HG03060 (cell line): ENCODE measurements around the gene GTSE1.

Experiments used
- ATAC-seq: cut with Tn5 transposase; IDR thresholded peaks from one replicate; pipeline ENCODE4 v1.9.1; 2021; ENCODE audit warnings: low read depth, moderate number of reproducible peaks; ENCODE audit not compliant: unreplicated experiment

Gene GTSE1

DNA sequence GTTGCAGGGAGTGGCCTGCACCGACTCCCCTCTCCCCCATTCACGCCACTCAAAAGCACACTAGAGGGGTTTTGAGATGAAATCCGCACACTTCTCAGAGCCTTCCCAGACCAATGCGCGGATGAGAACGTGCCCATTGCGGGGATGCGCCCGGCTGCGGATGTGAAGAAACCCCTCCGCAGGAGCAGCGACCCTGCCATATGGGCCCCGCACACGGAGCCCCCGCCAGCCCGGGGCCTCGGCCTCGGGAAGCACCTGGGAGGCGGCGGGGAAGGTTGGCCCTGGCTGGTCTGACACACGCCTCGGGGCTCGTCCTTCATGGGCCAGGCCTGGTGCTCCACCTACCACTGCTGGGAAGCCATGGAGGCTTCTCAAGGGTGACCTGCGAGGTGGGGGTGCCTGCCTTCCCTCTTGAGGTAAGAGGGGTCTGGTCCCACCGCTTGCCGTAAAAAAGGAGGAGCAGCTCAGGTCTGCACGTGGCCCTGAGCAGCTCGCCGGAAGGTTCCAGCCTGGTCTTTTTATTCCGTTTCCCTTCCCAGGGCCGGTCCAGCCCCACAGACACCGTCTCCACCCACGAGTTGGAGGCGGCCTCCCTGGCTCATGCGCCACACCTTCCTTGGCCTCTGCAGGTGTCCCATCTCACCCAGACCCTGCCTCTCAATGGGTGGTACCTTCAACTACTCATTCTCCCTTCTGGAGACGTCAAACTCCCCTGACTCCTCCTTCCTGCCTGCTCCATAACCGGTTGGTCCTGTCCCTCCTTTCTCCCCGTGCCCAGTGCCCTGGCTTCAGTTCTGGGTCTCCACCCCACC lies 78.2 kb downstream of the GTSE1 start:
- no peak for ATAC-seq

DNA sequence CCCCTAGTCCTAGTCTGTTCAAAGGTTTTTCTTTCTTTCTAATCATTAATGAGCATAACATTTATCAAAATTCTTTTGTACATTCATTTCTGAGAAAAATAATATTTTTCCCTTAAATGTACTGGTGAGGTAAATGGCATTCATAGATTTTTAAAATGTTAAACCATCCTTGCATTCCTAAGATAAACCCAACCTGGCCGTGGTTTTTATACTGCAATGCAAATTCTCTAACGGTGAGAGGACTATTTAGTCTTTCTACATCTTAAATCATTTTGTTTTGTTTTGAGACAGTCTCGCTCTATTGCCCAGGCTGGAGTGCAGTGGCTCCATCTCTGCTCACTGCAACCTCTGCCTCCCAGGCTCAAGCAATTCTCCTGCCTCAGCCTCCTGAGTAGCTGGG lies 79.4 kb downstream of the GTSE1 start:
- ATAC-seq = no peak

- ATAC-seq = no peak
These were observed 80.3 kb downstream of the GTSE1 start for GRCh38 chr22:46376908-46377524.

- ATAC-seq = no peak
These were observed 81.1 kb downstream of the GTSE1 start for GRCh38 chr22:46377525-46378425.

- no peak for ATAC-seq
These were observed 81.9 kb downstream of the GTSE1 start for GRCh38 chr22:46378426-46379065.

DNA sequence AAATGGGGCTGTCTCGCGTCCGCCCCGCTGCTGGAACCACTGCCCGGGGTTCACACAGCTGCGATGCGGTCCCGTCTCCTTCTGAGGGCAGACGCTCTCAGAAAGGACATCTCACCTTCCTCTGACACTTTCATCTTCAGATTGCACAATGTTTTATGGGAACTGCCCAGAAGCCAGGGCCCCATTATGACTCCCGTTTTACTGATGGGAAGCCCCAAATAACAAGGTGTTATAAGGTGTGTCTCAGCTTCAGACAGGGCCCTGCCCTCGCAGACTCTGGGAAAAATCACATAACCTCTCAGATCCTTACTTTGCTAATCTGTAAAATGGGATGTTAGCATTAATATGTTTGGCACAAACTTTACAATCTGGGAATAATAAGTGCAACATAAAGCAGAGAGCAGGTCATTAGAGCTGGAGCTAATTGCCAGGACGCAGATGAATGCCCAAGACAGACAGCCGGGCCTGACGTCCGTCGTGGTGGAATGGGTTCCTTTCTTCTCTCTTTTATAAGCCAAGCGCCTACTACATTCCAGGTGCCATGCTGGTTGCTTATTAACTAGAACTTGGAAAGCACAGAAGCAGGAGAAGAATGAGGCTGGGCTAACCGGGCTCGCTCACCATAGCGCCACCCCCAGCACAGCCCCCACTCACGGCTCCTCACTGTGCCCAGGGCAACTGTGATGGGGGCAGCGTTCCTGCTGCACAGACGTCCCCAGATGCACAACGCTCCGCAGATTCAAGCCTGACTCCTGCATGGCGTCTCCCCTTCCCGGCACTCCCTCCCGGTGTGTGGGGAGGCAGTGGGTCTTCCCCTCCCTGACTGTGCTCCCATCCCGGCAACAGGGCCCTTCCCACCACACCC lies 82.6 kb downstream of the GTSE1 start:
- ATAC-seq = no peak

GRCh38 chr22:46380069-46380468 lies 83.4 kb downstream of the GTSE1 start:
- no peak for ATAC-seq
